T-helper 9 cell (primary cell): ENCODE data around the gene ERC2.
"Not testable (repeated sequence)": the region's sequence is repeated elsewhere in the genome, so short reads cannot be mapped to it uniquely, and the experiment has no call there.

ENCODE experiments used
- DNase-seq: peaks from one replicate; pipeline ENCODE4 v3.0.0-alpha.2; 2020

ERC2 gene

DNA sequence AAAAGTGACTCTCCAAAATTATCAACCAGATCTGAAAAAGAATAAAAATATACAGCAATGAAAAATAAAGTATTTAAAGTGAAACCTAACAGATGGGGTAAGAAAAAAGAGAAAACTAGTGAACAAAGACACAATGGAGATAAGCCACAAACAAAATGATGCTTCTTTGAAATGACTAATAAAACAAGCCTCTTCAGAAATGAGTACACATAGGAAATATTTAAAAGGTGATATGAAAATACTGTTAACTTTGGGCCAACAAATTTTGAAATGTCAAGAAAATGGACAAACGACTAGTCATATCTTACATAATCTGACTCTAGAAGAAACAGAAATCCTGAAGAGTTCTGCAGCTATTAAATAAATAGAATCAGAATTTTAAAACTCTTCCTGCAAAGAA, 164.2 kb downstream of the ERC2 start:
- no peak for DNase-seq

DNA sequence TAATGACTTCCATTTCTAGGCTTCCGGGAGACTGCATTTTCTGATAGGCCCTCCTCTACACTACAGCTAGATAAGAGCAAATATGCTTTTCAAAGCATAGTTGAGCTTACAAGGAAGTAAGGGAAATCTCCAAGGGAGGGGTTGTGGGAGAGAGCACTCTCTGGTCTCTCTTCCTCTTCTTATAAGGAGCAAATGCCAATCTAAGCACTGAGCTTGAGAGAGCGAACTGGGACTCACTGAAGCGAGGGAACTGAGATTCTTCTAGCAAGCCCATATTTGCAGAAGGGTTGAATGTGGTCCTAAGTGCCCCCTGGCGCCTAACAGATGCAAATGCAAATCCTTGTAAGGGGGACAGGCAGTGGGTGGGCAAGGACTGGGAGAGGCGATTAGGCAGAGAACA, 164.8 kb downstream of the ERC2 start:
- no peak for DNase-seq

DNA sequence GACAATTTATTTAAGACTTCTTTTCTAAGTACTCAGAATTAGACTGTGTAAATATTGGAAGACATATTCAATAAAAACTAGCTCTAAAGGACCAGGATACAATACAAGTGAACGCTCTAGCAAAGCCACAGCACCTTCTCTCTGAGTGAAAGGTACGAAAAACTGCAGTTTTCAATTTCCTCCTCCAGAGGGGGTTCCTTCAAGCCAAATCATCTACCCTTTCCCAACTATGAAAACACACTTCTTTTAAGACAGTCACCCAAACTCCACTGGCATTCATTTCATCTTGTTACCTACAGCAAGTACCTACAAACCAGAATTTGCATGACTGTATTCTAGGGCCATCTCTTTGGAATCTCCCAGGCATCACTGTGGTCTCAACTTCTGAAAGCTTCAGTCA, 165.8 kb downstream of the ERC2 start:
- DNase-seq = no peak

DNA sequence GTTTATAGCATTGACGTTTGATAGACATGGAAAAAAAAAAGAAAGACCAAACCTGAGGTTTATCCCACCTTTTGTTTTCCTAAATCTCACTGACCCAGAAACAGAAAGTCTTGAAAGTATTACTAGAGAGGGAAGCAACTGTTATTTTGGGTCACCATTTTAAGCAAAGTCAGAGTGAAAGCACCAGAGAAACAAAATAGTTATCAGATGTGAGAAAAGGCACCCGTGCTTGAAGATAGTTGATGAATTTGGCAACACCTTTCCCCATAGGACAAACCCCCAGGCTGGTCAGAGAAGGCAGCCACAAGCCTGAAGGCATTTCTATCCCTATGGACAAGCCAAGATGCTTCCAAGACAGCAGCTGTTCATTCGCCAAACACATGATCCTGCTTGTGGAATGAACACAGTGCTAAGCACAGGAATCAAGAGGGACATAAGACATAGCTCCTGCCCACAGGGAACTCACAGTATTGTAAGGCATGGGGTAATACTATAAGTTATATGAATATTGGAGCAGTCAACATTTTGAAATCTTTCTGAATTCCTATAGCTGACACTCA, 170.9 kb downstream of the ERC2 start:
- no peak for DNase-seq

DNA sequence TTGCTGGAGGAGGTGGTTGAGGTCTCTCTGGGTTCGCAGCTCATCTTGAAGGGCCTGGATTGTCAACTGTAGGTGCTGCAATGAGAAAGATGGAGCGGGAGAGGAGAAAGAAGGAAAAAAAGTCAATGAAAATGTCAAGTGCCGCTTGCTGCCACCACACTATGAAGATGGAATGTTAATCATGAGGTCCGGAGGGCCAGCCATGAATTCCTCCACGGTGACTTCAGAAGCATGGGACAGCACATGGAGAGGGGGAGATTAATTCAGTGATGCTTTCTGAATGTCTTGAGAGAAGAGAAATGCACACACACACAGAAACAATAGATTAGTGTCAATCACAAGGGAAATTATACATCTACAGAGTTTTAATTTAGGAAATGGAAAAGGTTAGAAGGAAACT, 171.9 kb downstream of the ERC2 start:
- DNase-seq = no peak

DNA sequence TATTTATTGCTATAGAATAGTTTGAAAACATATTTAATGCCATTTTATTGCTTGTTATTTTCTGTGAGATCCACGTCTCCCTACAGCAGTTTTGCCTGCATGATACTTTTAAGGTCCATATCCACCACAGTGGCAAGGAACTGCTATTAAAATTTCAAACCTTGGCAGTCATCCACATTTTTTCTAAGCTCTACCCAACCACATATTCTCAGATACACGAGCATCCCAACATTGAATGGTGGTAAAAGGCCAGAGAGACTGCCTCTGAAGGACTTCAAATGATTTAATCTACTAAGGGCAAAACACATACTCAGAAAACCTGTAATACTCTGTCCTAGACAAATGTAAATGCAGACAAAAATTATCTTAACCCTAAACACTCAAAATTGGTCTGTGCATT, 173.1 kb downstream of the ERC2 start:
- DNase-seq = no peak

DNA sequence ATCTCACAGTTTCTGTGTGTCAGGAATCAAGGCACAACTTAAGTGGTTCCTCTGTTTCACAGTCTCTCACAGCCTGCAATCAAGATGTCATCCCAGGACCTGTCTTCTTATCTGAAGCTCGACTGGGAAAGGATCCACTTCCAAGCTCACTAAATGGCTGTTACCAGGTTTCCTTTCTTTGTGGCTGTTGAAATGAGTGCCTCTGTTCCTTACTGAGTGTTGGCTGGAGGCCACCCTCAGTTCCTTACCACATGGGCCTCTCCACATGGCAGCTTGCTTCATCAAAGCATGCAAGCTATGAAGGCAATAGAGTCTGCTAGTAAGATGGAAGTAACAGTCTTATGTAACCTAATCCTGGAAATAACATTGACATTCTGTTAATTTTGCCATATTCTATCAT, 174.0 kb downstream of the ERC2 start:
- DNase-seq = no peak

DNA sequence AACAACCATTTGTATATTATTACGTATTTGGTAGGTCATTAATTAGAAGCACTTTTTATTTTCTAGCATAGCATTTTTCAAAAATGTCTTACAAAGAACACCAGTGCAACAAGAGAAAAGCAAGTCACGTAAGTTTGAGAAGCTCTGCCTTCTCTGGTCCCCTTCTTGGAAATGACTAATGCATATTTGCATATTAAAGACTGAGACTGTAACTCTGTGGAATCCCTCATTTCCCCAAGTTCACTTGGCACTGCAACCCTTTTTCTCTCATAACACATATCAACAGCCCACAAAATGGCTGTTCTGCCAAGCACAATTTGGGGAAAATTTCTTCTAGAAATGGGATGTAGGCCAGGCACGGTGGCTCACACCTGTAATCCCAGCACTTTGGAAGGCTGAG, 176.3 kb downstream of the ERC2 start:
- DNase-seq = no peak

DNA sequence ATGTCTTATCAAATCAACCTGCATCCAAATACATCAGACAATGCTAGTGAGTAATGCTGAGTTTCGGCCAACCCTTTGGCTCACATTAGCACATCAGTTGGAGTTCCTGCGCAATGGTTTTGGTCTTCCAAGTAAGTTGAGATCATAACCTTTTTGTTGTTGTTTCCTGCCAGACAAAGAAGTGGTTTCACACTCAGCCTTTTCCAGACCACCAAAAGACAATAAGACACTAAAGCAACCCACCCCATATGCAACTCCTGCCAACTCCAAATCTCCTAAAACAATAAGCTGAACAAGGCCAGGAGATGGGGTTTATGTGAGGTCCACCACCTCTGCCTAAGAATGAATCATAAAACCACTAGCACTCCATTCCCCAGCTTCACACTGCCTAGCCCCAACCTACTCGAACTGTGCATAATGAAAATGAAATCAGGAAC, 177.0 kb downstream of the ERC2 start:
- no peak for DNase-seq

DNA sequence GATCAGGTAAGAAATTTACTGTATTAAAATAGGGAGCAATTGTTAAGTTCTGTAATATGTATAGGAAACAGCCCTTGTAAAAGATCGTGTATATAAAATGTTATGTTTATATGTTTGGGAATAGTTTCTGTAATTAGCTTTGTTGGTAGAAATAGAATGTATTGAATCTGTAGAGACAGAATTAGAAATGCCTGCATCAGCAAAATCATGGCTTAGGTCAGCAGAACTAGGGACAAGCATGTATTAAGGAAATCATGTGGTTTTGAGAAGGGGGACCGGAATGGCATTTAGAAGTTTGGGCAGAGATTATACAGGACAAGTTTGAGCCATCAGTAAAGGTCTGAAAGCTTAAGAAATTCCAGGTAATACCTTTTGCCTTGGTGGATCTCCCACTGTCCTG, 177.9 kb downstream of the ERC2 start:
- no peak for DNase-seq

DNA sequence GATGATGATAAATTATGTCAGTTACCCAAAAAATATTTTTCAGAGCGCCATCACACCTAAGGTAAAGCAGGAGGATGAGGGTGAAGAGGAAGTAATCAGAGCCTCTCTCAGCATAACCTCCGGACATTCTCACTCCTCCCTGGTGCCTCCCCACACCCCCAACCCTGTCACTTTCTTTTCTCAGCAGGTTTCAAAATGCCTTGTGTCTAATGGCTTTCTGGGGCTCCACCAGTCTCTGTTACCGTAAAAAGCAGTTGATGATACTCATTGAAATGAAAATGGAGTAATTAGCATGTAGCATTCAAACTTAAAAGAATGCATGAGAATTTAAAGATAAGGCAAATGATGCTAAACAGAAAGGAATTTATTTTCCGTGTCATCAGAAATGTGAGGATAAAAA, 180.0 kb downstream of the ERC2 start:
- no peak for DNase-seq

DNA sequence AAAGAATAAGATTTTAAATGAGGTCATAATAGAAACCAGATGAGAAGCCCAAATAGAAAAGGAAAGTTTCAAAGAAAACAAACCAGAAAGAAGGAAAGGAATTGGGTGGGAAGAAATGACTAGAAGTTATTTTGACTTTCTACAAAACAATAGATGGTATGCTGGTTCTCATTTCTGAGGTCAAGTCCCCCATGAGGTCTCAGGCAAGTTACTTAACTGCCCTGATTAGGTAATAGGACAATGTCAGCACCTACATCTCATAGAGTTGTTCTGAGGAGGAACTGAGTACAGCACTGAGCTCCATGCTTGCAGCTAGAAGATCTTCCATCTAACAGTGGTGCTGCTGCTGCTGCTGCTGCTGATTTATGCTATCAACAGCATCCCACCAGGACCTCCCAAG, 185.9 kb downstream of the ERC2 start:
- DNase-seq = no peak

DNA sequence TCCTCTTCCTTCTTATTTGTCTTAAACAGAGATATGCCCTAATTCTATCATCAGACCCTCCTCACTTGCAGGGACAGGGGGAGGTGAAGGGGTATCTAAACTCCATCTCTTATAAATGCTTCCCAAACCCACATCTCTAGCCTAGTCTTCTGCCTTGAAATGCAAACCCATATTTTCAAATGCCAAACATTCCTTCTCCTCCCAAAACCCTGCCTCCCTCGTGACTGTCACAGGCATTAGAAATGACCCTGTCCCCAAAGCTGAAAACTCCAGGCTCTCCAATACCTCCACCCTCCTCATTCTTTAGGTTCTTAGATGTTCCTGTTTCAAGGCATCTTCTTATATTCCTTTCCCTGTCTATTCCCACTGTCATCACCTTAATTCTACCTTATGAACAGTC, 191.0 kb downstream of the ERC2 start:
- DNase-seq = no peak

DNA sequence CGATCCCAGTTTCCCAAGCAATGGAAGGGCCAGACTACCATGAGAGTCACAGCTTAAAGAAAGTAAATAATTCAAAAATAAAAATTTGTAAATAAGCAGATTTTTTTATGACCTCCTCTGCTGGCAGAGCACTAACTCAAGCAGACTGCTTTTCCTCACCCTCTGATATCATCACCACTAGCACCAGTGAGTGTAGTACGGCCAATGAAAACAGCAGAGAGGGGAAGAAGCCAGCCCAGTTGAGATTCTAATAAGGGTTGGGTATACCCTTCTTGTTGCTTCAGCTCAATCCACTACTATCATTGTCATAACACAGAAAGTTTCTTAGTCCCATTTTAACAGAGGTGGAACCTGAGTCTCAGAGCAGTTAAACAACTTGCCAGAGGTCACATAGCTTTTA, 193.1 kb downstream of the ERC2 start:
- no peak for DNase-seq

DNA sequence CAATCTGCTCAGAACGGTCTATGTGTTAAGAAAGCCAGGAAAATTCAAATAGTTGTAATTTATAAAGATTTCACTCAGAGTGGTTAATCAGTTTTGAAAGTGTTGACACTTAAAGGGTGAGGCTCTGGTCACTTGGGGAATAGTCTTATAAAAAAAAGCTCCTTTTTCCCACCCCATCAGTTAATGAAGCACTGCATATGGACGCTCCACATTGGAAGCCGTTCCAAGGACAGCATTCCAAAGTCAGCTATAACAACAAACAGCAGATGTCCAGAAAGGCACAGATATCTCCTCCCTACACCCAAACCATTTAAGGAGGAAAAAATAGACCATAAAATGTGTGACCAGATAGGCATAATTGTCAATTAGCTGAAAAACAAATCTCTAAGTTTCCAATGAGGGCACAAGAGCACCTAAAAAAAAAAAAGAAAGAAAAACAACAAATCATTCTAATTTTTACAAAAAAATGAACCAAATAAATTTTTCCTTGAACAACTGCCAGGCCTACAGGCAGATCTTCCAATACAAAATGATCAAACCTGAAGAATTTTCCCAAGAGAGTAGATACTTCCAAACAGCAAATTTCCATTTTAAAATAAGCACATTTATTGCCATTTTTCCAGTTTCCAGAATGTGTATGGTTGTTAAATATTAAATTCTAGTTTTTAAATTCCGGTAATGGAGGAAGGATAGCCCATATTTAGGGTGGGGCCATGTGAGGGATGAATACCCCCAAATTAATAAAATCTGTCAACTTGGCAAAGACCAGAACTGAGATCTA, 198.3 kb downstream of the ERC2 start:
- DNase-seq = no peak

DNA sequence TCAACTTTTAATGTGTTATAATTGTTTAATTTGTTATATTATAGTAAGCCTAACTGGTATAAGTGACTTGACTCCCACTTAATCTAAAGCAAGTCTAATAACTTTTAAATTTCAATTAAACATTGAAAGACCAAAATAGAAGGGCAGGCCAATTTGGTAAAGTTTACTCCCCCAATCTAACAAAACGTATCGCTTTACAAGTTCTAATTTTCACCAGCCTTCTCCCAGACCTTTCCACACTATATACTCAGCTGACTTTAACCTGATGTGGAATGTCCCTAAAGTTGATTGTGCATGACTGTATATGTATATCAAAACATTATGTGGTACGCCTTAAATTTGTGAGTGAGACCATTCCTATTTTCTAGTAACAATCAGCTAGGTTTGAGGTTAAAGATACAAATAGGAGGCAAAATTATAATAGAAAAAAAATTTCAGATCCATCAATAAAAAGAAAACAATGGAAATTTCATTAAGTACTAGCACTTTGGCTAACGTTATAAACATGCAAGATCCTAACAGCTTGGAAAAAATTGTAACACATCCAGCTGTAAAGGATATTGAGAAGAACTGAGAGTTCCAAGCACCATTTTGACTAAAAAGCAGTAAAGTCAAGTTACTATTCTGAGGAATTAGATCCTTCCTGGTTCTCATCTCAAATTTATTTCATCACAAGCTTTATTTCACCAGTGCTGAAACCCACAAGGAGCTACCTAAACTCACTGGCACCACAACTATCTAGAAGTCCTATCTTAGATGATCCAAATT, 199.5 kb downstream of the ERC2 start:
- no peak for DNase-seq

DNA sequence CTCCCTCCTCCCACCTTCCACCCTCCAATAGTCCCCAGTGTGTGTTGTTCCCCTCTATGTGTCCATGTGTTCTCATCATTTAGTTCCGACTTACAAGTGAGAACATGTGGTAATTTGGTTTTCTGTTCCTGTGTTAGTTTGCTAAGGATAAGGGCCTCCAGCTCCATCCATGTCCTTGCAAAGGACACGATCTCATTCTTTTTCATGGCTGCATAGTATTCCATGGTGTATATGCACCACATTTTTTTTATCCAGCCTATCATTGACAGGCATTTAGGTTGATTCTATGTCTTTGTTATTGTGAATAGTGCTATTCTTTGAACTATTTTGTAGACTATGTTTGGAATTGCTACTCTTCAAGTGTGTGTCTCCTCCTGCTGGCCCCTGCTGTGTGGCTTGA, 206.4 kb downstream of the ERC2 start:
- DNase-seq = not testable (repeated sequence)

DNA sequence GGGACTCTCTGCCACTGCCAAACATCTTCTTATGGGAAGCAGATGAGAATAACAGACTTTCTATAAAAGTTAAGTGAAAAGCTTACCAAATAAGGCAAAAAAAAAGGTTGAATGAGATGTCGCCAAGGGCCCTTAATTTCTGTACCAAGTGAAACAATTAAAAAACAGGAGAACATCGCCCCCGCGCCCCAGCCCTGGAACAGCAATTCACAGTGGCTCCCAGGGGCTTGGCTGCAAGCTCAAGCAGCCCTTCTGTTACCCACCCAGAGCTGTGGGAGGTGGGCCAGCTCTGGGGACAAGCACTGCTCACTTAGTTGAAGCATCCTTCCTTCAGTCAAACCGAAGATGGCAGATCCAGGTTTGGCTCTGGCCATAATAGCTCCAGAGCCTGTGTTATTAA, 208.0 kb downstream of the ERC2 start:
- no peak for DNase-seq

DNA sequence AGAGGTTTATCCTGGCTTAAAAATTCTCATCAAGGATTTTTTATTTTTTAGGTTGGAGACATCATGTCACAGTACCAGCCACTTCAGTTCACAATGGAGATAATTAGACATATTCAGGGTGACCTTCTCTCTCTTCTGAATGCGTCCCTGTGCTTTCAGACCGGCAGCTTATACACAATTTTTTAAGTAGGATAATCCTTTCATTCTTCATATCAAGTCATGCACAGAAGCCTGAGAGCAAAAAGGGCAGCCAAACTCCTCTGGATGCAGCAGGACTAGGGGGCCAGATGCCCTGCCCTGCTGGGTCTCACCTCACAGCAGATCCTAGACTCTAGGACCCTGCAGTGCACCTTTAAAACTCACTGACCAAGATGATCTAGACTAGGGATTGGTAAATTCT, 210.4 kb downstream of the ERC2 start:
- DNase-seq = no peak

DNA sequence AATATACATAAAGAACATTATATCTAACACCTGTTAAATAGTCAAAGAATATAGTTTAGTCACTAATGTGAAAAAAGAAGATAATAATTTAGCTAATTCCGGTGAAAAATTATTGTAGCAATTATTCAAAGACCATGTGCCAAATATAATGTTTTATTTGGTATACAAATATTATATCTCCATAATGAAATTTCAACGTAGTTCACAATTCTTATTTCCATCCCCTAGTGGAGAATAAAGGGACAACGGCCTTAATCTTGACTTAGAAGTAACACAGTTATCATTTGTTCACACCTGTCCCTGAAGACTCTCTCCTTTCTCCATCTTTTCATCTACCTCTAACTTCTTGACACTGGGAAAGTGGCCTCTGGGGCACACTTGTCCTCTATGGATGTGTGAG, 213.4 kb downstream of the ERC2 start:
- no peak for DNase-seq

DNA sequence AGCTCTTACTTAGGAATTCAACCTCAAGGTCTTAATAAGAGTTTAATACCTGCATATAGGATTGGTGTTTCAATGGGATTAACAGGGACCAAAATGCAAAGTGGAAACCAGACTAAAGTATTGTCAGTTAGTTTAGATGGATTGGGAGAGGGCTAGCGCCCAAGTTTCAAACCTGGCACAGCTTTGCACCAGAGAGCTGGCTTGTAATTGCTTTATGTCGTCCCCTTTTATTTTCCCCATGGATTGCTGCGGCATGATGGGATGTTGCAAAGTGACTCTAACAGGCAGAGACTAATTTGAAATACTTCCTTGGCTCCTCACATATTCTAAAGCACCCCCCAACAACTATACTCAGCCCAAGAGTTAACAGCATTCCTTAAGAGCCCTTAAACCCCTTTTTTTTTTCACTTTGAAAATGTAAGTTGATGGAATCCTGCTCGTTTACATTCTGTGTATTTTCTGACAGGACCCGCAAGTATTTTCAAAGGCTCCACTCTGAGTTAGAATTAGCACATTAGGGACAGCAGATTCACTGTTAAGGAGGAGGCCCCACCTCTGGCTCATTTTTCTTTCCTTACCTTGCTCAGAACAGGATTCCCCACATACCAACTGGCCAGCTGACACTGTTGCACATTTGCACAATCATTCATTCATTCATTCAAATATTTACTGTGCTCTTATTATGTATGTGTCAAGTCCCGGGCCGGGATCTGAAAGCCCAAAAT, 214.2 kb downstream of the ERC2 start:
- no peak for DNase-seq

DNA sequence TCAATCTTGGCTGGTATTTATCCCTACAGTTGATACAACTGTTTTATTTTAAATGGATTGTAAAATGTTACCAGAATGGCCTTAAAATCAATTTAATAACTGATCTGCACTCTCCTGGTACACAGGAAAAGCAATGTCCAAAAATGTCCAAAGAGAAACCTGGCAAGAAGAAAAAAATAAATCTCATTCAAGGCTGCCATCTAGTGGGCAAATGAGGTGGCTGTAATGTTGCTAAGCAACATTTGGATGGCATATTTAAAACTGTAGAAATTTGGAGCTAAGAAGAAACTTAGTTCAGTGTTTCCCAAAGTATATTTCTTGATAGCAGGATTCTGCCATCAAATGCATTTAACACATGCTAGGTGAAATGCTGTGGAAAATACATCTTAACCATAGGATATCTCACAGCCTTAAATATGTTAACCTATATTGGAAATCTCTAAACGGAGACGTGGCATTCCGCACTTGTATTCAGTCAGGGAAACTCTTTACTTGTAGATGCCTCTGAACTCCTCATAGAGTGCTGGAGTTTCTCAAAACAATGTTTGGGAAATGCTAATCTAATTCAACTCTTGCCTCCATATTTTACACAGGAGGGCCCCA, 216.8 kb downstream of the ERC2 start:
- DNase-seq = no peak

DNA sequence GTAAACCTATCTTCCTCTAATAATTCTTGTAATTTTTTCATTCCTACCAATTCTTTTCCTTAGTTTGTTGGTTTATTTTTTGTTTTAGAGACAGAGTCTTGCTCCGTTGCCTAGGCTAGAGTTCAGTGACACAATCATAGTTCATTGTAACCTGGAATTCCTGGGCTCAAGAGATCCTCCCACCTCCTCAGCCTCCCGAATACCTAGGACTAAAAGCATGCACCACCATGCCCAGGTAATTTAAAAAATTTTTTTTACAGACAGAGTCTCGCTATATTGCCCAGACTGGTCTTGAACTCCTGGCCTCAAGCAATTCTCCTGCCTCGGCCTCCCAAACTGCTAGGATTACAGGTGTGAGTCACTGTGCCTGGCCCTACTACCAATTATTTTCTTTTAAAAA, 220.2 kb downstream of the ERC2 start:
- DNase-seq = no peak
